ENCODE data around the gene INPP5D. TPM values are rescaled to one million over a fixed set of nuclear protein-coding genes. Genes with fewer than 3 reads are reported as not detected.

Gene INPP5D
- polyA plus RNA-seq, 2 of the 4 experiments (the other 2 are of a cell fraction), result 0.26 to 0.53 TPM

GRCh38 chr2:233184669-233185068 is 124.5 kb downstream of the INPP5D start:
- Histone ChIP-seq H3K4me3 (no peak overlapping the region), H3K4me2 (no peak overlapping the region), H3K9me3 (no peaks in the 10 kb centered on the region), H3K4me1 (no peaks in the 10 kb centered on the region), H3K27ac (no peak overlapping the region)
- ChIA-PET POLR2A (no interaction called here), CTCF (interaction anchor here (0.7 kb wide), 1 partner anchor 488 kb away, joined by 3 read pairs; the partner anchor contains the start of gene GIGYF2)
- no peak for FAIRE-seq
- ATAC-seq, result no peak; a peak in 1 of 6 replicates
- no peak for TF ChIP-seq MAZ (IDR thresholded peaks at IDR 0.05; ENCODE audit: borderline replicate concordance, low read depth, low read length)
- no peak for TF ChIP-seq USF2 (IDR thresholded peaks at IDR 0.05)
- TF ChIP-seq BHLHE40 (IDR thresholded peaks at IDR 0.05; ENCODE audit: low read depth, low read length), result no peak
- 96% methylated on average over 6 of the region's 8 CpGs for WGBS (ENCODE audit: missing lambda C conversion rate)
- no peak for DNase-seq (ENCODE audit: low read depth in 1 of 2, low spot score in 1 of 2)

GRCh38 chr2:233185330-233185729 is 125.2 kb downstream of the INPP5D start:
- CTCF ChIA-PET, result interaction anchor here (0.6 kb wide), 1 partner anchor 24 kb away, joined by 3 read pairs; no protein-coding TSS in a partner anchor
- no peak overlapping the region for H3K4me2 ChIP-seq
- POLR2A ChIA-PET, result no interaction called here
- H3K27ac ChIP-seq, result no peak overlapping the region
- 74% methylated on average over 7 of the region's 7 CpGs for WGBS (ENCODE audit: missing lambda C conversion rate)
- H3K9me3 ChIP-seq, result no peaks in the 10 kb centered on the region
- H3K4me1 ChIP-seq, result no peaks in the 10 kb centered on the region
- FAIRE-seq, result no peak
- no peak for DNase-seq (ENCODE audit: low read depth in 1 of 2, low spot score in 1 of 2)
- no peak overlapping the region for H3K4me3 ChIP-seq
- ATAC-seq, result no peak
- TF ChIP-seq ZSCAN20 (CRISPR knock-in tag; IDR thresholded peaks at IDR 0.05), result no peak
- no peak for TF ChIP-seq RNF2 (IDR thresholded peaks at IDR 0.05; ENCODE audit: borderline replicate concordance, low read depth)
- TF ChIP-seq PBX3 (IDR thresholded peaks at IDR 0.05), result no peak
- no peak for TF ChIP-seq E2F6 (IDR thresholded peaks at IDR 0.05; ENCODE audit: borderline replicate concordance, low read depth)
- TF ChIP-seq CBX8 (IDR thresholded peaks at IDR 0.05), result no peak
- no peak for TF ChIP-seq HOXA7 (CRISPR knock-in tag; IDR thresholded peaks at IDR 0.05)
- no peak for TF ChIP-seq KDM5A (IDR thresholded peaks at IDR 0.05)
- no peak for TF ChIP-seq GATA3 (IDR thresholded peaks at IDR 0.05; ENCODE audit: borderline replicate concordance)
- no peak for TF ChIP-seq NPAS2 (CRISPR knock-in tag; IDR thresholded peaks at IDR 0.05; ENCODE audit: borderline replicate concordance)

GRCh38 chr2:233185963-233186362 is 125.8 kb downstream of the INPP5D start:
- no peak for ATAC-seq
- FAIRE-seq, result no peak
- CTCF ChIA-PET, result interaction anchor here (0.6 kb wide), 1 partner anchor 24 kb away, joined by 3 read pairs; no protein-coding TSS in a partner anchor
- no peaks in the 10 kb centered on the region for H3K4me1 ChIP-seq
- TF ChIP-seq RNF2 (IDR thresholded peaks at IDR 0.05; ENCODE audit: borderline replicate concordance, low read depth) (no peak), KDM5A (IDR thresholded peaks at IDR 0.05) (no peak), JUN (IDR thresholded peaks at IDR 0.05) (no peak), GATA3 (IDR thresholded peaks at IDR 0.05; ENCODE audit: borderline replicate concordance) (no peak), HOXA7 (CRISPR knock-in tag; IDR thresholded peaks at IDR 0.05) (no peak), RARB (CRISPR knock-in tag; IDR thresholded peaks at IDR 0.05) (no peak), ELK1 (IDR thresholded peaks at IDR 0.05; ENCODE audit: low read depth, low read length) (no peak), HDAC2 (IDR thresholded peaks at IDR 0.05) (no peak), CHD4 (IDR thresholded peaks at IDR 0.05; ENCODE audit: borderline replicate concordance) (no peak), SREBF2 (IDR thresholded peaks at IDR 0.05) (no peak), HMGXB4 (CRISPR knock-in tag; IDR thresholded peaks at IDR 0.05; ENCODE audit: borderline replicate concordance) (no peak), HOXB5 (CRISPR knock-in tag; IDR thresholded peaks at IDR 0.05) (no peak), FOSB (CRISPR knock-in tag; IDR thresholded peaks at IDR 0.05) (no peak)
- no peak overlapping the region for H3K27ac ChIP-seq
- H3K9me3 ChIP-seq, result no peaks in the 10 kb centered on the region
- POLR2A ChIA-PET, result no interaction called here
- H3K4me3 ChIP-seq, result no peak overlapping the region
- no peak overlapping the region for H3K4me2 ChIP-seq
- WGBS (ENCODE audit: missing lambda C conversion rate), result 87% methylated on average over 8 of the region's 8 CpGs
- no peak for DNase-seq (ENCODE audit: low read depth in 1 of 2, low spot score in 1 of 2)

All from A549 (cell line).